Activated naive CD8-positive, alpha-beta T cell treated with anti-CD3 and anti-CD28 coated beads for 36 hours (primary cell): ENCODE measurements around the gene MAP3K6. TPM values are rescaled to one million over a fixed set of nuclear protein-coding genes. Genes with fewer than 3 reads are reported as not detected.

ENCODE experiments used
- DNase-seq: peaks from one replicate; pipeline ENCODE4 v3.0.0; 2021
- H3K27ac Mint-ChIP-seq: one replicate; pipeline ENCODE4 v1.8.0; 2022; ENCODE audit warnings: mild to moderate bottlenecking, moderate library complexity, mixed read lengths
- H3K27me3 Mint-ChIP-seq: one replicate; pipeline ENCODE4 v1.8.0; 2022; ENCODE audit warnings: mild to moderate bottlenecking, mixed read lengths
- H3K36me3 Mint-ChIP-seq: one replicate; pipeline ENCODE4 v1.8.0; 2021; ENCODE audit warnings: mild to moderate bottlenecking, mixed read lengths
- H3K4me1 Mint-ChIP-seq: one replicate; pipeline ENCODE4 v1.8.0; 2021; ENCODE audit warnings: mixed read lengths
- H3K4me3 Mint-ChIP-seq: one replicate; pipeline ENCODE4 v1.8.0; 2022; ENCODE audit warnings: mild to moderate bottlenecking, moderate library complexity, mixed read lengths
- H3K9me3 Mint-ChIP-seq: one replicate; pipeline ENCODE4 v1.8.0; 2022; ENCODE audit warnings: mixed read lengths
- total RNA-seq, 2 experiments: library from RNA; stranded (reverse); gene quantifications; one replicate each; pipeline ENCODE4 v1.2.3, GENCODE V29; 2021

MAP3K6 gene
- total RNA-seq, 2 experiments from 2014 or later: 3.0 to 4.5 TPM

GRCh38 chr1:27322569-27323240 lies 44.1 kb downstream of the MAP3K6 start:
- no peaks in the 10 kb centered on the region for H3K27me3 Mint-ChIP-seq
- H3K27ac Mint-ChIP-seq: peak overlapping the region; percentile 95
- peak overlapping the region; percentile 96 for H3K4me3 Mint-ChIP-seq

DNA sequence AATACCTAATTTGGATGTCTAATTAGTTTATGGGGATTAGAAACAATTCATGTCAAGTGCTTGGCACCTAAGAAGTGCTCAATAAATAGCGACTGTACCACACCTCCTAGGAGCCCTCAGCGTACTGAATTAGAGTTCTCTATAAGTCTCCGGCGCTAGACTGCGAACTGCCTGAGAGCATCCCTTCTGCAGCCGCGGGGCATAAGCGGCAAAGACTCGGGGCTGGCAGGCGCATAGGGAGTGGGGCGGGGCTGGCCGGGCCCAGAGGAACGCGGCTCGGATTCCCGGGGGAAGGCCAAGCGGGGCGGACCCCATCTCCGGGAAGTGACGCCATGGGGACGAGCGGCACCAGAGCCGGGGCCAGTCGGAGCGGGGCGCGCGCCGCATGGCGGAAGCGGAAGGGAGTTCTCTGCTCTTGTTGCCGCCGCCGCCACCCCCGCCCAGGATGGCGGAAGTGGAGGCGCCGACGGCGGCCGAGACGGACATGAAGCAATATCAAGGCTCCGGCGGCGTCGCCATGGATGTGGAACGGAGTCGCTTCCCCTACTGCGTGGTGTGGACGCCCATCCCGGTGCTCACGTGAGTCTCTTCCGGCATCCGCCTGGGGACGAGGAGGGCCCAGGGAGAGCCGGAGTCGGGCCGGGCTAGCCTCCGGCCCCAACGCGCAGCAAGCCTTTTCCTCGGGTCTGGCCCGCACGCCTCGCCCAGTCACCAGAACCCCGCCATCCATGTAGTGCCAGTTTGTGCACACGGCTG lies 44.8 kb downstream of the MAP3K6 start, which contains the start of gene TMEM222:
Gene TMEM222, plus strand, starts transcription at position 351 of the 756 bp plus-strand sequence. Its CDS starts 35 bp downstream, at position 386.
- peak within 1 kb of the TSS; percentile 95 for H3K27ac Mint-ChIP-seq

More at GRCh38 chr1:27322569-27323240, 44.1 kb downstream of the MAP3K6 start:
- Mint-ChIP-seq H3K9me3 (no peaks in the 10 kb centered on the region), H3K4me1 (peaks cover 33% of the 10 kb centered on the region), H3K36me3 (peaks cover 20% of the 10 kb centered on the region)
- no peak for DNase-seq

DNA sequence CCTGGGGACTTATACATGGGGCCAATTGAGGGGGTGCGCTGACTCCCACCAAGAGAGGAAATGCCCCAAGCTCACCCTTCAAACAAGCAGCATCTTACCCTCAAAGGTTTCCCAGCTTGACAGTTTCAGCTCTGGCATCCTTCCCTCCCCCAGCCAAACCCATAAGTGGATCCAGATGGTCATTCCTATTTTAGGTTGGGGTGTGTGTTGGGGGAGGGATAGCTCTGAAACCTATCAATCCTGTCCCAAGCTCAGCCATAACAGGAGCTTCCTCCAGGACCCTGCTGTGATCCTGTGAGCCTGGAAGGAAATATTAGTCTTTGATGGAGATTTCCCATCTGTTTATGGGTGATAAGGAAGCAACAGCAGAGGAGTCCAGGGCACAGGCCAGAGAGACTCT lies 48.2 kb downstream of the MAP3K6 start:
- Mint-ChIP-seq H3K4me1 (peaks cover 5% of the 10 kb centered on the region), H3K27ac (no peak overlapping the region), H3K9me3 (no peaks in the 10 kb centered on the region), H3K4me3 (no peak overlapping the region), H3K36me3 (peaks cover 4% of the 10 kb centered on the region), H3K27me3 (no peaks in the 10 kb centered on the region)
- DNase-seq: no peak

More for the DNA sequence above, 44.8 kb downstream of the MAP3K6 start, which contains the start of gene TMEM222:
- peak; percentile 99 for DNase-seq
- Mint-ChIP-seq H3K36me3 (peaks cover 20% of the 10 kb centered on the region), H3K9me3 (no peaks in the 10 kb centered on the region), H3K4me3 (peak within 1 kb of the TSS; percentile 96), H3K27me3 (no peaks in the 10 kb centered on the region), H3K4me1 (peaks cover 31% of the 10 kb centered on the region)

GRCh38 chr1:27318136-27318535 lies 48.6 kb downstream of the MAP3K6 start:
- Mint-ChIP-seq H3K36me3 (peaks cover 1% of the 10 kb centered on the region), H3K27me3 (no peaks in the 10 kb centered on the region), H3K4me3 (no peak overlapping the region), H3K4me1 (peaks cover 3% of the 10 kb centered on the region), H3K9me3 (no peaks in the 10 kb centered on the region), H3K27ac (no peak overlapping the region)
- no peak for DNase-seq

DNA sequence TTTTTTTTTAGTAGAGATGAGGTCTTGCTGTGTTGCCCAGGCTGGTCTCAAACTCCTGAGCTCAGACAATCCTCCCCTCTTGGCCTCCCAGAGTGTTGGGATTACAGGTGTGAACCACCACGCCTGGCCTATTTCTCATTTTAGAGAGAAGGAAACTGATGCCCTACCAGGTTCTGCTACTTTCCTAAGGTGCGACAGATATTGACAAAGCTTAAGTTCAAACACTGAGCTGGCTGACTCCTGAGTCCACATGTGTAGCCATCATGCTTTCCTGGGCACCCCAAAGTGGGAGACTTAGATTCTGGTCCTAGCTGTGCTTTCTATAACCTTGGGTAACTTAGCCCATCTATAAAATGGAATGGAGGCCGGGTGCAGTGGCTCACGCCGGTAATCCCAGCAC lies 49.9 kb downstream of the MAP3K6 start:
- no peak for DNase-seq
- H3K36me3 Mint-ChIP-seq: no peaks in the 10 kb centered on the region
- H3K4me1 Mint-ChIP-seq: peaks cover 3% of the 10 kb centered on the region
- H3K4me3 Mint-ChIP-seq: no peak overlapping the region
- H3K9me3 Mint-ChIP-seq: no peaks in the 10 kb centered on the region
- H3K27me3 Mint-ChIP-seq: no peaks in the 10 kb centered on the region
- no peak overlapping the region for H3K27ac Mint-ChIP-seq

GRCh38 chr1:27314737-27315136 lies 52.0 kb downstream of the MAP3K6 start:
- H3K36me3 Mint-ChIP-seq: no peaks in the 10 kb centered on the region

DNA sequence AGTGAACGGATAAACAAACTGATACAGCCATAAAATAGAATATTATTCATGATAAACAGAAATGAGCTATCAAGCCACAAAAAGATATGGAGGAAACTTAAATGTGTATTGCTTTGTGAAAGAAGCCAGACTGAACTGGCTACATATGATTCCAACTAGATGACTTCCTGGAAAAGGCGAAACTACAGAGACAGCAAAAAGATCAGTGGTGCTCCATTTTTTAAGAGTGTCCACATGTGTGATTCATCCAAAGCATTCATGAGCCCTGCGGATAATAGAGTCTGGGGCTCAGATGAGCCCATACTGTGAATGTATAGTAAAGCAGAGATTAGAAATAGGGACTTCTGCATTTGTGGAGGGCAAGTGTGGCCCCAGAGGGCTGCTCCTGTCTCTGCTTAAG lies 52.6 kb downstream of the MAP3K6 start:
- H3K27me3 Mint-ChIP-seq: no peaks in the 10 kb centered on the region
- H3K36me3 Mint-ChIP-seq: no peaks in the 10 kb centered on the region
- no peaks in the 10 kb centered on the region for H3K4me1 Mint-ChIP-seq
- H3K9me3 Mint-ChIP-seq: no peaks in the 10 kb centered on the region
- H3K27ac Mint-ChIP-seq: no peak overlapping the region
- H3K4me3 Mint-ChIP-seq: no peak overlapping the region
- DNase-seq: no peak

More at GRCh38 chr1:27314737-27315136, 52.0 kb downstream of the MAP3K6 start:
- Mint-ChIP-seq H3K4me3 (no peak overlapping the region), H3K27me3 (no peaks in the 10 kb centered on the region), H3K9me3 (no peaks in the 10 kb centered on the region), H3K4me1 (no peaks in the 10 kb centered on the region), H3K27ac (no peak overlapping the region)
- no peak for DNase-seq

- no peaks in the 10 kb centered on the region for H3K4me1 Mint-ChIP-seq
- no peak overlapping the region for H3K4me3 Mint-ChIP-seq
- H3K36me3 Mint-ChIP-seq: no peaks in the 10 kb centered on the region
- DNase-seq: no peak
- H3K9me3 Mint-ChIP-seq: no peaks in the 10 kb centered on the region
- H3K27ac Mint-ChIP-seq: no peak overlapping the region
- H3K27me3 Mint-ChIP-seq: no peaks in the 10 kb centered on the region
Measured at GRCh38 chr1:27307874-27308598, 58.7 kb downstream of the MAP3K6 start.

DNA sequence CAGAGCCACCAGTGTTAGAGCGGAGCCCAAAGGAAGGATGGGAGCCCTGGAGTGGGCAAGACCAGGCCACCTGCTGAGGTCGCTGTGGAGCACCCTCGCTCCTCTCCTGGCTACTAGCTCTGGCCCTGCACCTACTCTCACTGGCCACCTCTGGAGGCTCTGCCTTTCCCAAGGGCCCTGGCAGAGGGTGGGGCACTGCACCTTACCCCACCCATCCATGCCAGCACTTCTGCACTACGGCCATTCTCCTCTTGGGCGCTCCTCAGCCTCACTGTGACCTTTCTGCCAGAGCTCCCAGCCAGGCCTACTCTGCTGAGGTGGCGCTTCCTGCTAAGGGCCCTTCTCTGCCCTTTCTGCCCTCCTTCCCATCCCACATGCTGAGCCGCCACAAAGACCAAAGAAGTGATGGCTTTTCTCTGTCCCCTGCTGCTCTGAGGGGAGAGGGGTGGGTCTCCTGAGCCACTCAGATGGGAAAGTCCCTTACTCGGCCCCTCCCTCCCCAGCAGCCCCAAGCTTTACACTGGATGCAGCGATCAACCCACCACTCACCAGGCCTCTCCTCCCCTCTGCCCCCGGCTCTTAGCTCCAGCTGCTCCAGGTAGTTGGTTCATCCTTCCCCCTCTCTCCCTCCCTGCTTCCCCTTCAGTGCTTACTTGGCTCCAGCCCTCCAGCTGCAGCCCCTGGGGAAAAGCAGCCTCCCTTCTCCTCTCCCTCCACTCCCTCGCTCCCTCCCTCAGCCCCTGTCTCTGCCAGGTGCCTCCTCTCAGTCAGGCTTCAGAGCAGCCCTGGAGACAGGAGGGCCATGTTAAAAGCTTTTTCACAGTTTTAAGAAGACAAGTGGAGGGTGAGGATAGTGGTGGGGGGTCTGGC lies 59.6 kb downstream of the MAP3K6 start:
- Mint-ChIP-seq H3K36me3 (no peaks in the 10 kb centered on the region), H3K9me3 (no peaks in the 10 kb centered on the region), H3K4me3 (no peak overlapping the region), H3K27me3 (no peaks in the 10 kb centered on the region), H3K27ac (no peak overlapping the region), H3K4me1 (no peaks in the 10 kb centered on the region)
- DNase-seq: no peak

DNA sequence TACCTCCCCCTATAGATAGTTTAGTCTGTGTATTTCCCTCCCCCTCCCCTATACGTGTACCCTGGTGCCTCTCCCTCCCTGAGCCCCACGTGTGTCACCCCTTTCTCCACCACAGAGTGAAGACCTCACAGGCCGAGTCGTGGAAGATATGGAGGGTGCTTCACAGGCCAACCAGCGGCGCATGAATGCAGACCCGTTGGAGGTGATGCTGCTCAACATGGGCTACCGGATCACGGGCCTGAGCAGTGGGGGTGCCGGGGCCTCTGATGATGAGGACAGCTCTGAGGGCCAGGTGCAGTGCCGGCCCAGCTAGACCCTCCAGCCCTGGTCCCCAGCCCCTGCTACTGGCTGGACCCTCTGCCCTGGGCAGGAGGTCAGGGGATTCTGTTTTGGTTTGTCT lies 60.7 kb downstream of the MAP3K6 start:
- H3K36me3 Mint-ChIP-seq: no peaks in the 10 kb centered on the region
- H3K9me3 Mint-ChIP-seq: no peaks in the 10 kb centered on the region
- H3K27me3 Mint-ChIP-seq: no peaks in the 10 kb centered on the region
- no peak for DNase-seq
- H3K4me3 Mint-ChIP-seq: no peak overlapping the region
- no peak overlapping the region for H3K27ac Mint-ChIP-seq
- H3K4me1 Mint-ChIP-seq: no peaks in the 10 kb centered on the region

Other genes with a start within 250 kb of the MAP3K6 start
- gene SLC9A1, start 211.8 kb downstream of the MAP3K6 start, total RNA-seq: 10 to 100 TPM; 19.8 to 22.4 TPM
- 10 to 100 TPM; 14.1 to 15.3 TPM for gene WDTC1, start 132.3 kb downstream of the MAP3K6 start, total RNA-seq
- 10 to 100 TPM; 38.3 to 41.0 TPM for gene TMEM222, start 44.8 kb downstream of the MAP3K6 start, total RNA-seq
- gene SYTL1, start 24.9 kb downstream of the MAP3K6 start, total RNA-seq: 10 to 100 TPM; 39.6 to 45.5 TPM
- not detected for gene FCN3, start 7.9 kb upstream of the MAP3K6 start, total RNA-seq
- not detected for gene CD164L2, start 16.4 kb upstream of the MAP3K6 start, total RNA-seq
- 1 to 10 TPM; 3.5 to 3.9 TPM for gene GPR3, start 25.7 kb upstream of the MAP3K6 start, total RNA-seq
- 100 to 1,000 TPM; 103 TPM for gene WASF2, start 123.2 kb upstream of the MAP3K6 start, total RNA-seq
- 10 to 100 TPM; 10.0 to 12.0 TPM for gene AHDC1, start 237.2 kb upstream of the MAP3K6 start, total RNA-seq